Measurements from ENCODE around the gene COPZ1. TPM values are rescaled to one million over a fixed set of nuclear protein-coding genes. Genes with fewer than 3 reads are reported as not detected.

The COPZ1 gene
- total RNA-seq, 1 experiment from 2014 or later, result 104 TPM

GRCh38 chr12:54375259-54375579 is 50.3 kb downstream of the COPZ1 start:
- no peak overlapping the region for H3K9ac ChIP-seq (ENCODE audit: extremely low read depth, insufficient read length, low read length)
- Mint-ChIP-seq H3K27me3 (ENCODE audit: low read depth) (peaks cover 38% of the 10 kb centered on the region), H3K4me1 (peaks cover 23 to 24% of the 10 kb centered on the region in 2 experiments), H3K9me3 (no peaks in the 10 kb centered on the region), H3K36me3 (ENCODE audit: insufficient read depth in 1 of 3, low read depth in 3 of 3) (peaks cover 7 to 35% (median 19%) of the 10 kb centered on the region in 3 experiments; a peak in 6 of 7 replicates), H3K4me3 (no peak overlapping the region), H3K27ac (no peak overlapping the region)
- no peak overlapping the region for H2AK5ac ChIP-seq (ENCODE audit: insufficient read length, low read length)
- H2AFZ ChIP-seq (ENCODE audit: low read length), result no peak overlapping the region
- no peak overlapping the region for H3K14ac ChIP-seq (ENCODE audit: insufficient read depth, low read length)
- no peak for TF ChIP-seq CTCF (conservative IDR thresholded peaks at IDR 0.05)
- H3K27ac ChIP-seq (ENCODE audit: insufficient read length, low read depth, low read length), result no peak overlapping the region
- no peaks in the 10 kb centered on the region for H3K4me1 ChIP-seq (ENCODE audit: insufficient read depth, low read length)
- no peak overlapping the region for H3K23ac ChIP-seq (ENCODE audit: insufficient read length, low read depth, low read length)
- H2BK120ac ChIP-seq (ENCODE audit: low read depth, low read length, poor library complexity, severe bottlenecking), result no peak overlapping the region
- no peak overlapping the region for H2BK20ac ChIP-seq (ENCODE audit: low read depth, low read length, poor library complexity, severe bottlenecking)
- no peak overlapping the region for H2BK5ac ChIP-seq (ENCODE audit: insufficient read length, low read length)
- no peak overlapping the region for H3K56ac ChIP-seq (ENCODE audit: insufficient read length, low read depth, low read length)
- H2BK12ac ChIP-seq (ENCODE audit: insufficient read length, low read depth, low read length), result no peak overlapping the region
- H4K20me1 ChIP-seq (ENCODE audit: control insufficient read depth, insufficient read depth, insufficient read length), result no peaks in the 10 kb centered on the region
- H3K4me2 ChIP-seq (ENCODE audit: insufficient read depth, insufficient read length, low read length), result no peak overlapping the region
- no peak overlapping the region for H4K5ac ChIP-seq (ENCODE audit: insufficient read length, low read depth, low read length)
- no peak overlapping the region for H3K4ac ChIP-seq (ENCODE audit: low read depth, low read length)
- no peaks in the 10 kb centered on the region for H3K9me3 ChIP-seq (ENCODE audit: control insufficient read depth, low read depth, low read length)
- no peak overlapping the region for H2BK15ac ChIP-seq (ENCODE audit: low read depth, low read length)
- H3K23me2 ChIP-seq (ENCODE audit: insufficient read length, low read depth, low read length, poor library complexity, severe bottlenecking), result peaks cover 4% of the 10 kb centered on the region
- WGBS (ENCODE audit: extremely low coverage, insufficient read length, low lambda C conversion rate), result no CpG with 5 or more reads among the region's 2 CpGs
- no peak overlapping the region for H3K18ac ChIP-seq (ENCODE audit: insufficient read length, low read depth, low read length)
- no peak overlapping the region for H4K91ac ChIP-seq (ENCODE audit: insufficient read length, low read depth, low read length)
- H3K27me3 ChIP-seq (ENCODE audit: insufficient read depth, low read length), result no peaks in the 10 kb centered on the region; the same call in 1 of the 2 replicates
- no peak overlapping the region for H3T11ph ChIP-seq (ENCODE audit: low read length)
- no peaks in the 10 kb centered on the region for H3K79me1 ChIP-seq (ENCODE audit: insufficient read depth, low read depth, low read length, poor library complexity, severe bottlenecking)
- no peaks in the 10 kb centered on the region for H3K79me2 ChIP-seq (ENCODE audit: insufficient read depth, low read length)
- no peak for DNase-seq
- no peak overlapping the region for H4K8ac ChIP-seq (replicated peaks; ENCODE audit: insufficient read length, low read depth, low read length)

All from H9 (cell line).